ENCODE measurements around the gene TSPAN19.

GRCh38 chr12:85076688-85077430 lies 40.8 kb upstream of the TSPAN19 start:
- TF ChIP-seq CTCF (IDR thresholded peaks at IDR 0.05): peak in 2 of 4 experiments; percentile 46 to 50
- no peak for TF ChIP-seq POLR2A (IDR thresholded peaks at IDR 0.05)
